Fibroblast of lung (primary cell): ENCODE measurements around the gene SNAPC5. TPM values are rescaled to one million over a fixed set of nuclear protein-coding genes. Genes with fewer than 3 reads are reported as not detected.

Experiments used
- DNase-seq, 2 donors: peaks; one replicate each; pipeline versions ENCODE4 v3.0.0 to v3.0.0-alpha.2; 2010; ENCODE audit warnings: low read depth in 2 of 2
- H2AFZ ChIP-seq: 2 replicates; pipeline ENCODE4 v1.5.1; 2012; ENCODE audit warnings: low read length, control low read depth, inconsistent platforms
- H3K27ac ChIP-seq: 2 replicates; pipeline ENCODE4 v1.5.1; 2011; ENCODE audit warnings: low read length, control low read depth; ENCODE audit not compliant: insufficient read depth
- H3K27me3 ChIP-seq: 2 replicates; pipeline ENCODE4 v1.5.1; 2011; ENCODE audit warnings: mild to moderate bottlenecking, low read length; ENCODE audit not compliant: control insufficient read depth, insufficient read depth
- H3K36me3 ChIP-seq: 2 replicates; pipeline ENCODE4 v1.5.1; 2011; ENCODE audit warnings: low read length; ENCODE audit not compliant: control insufficient read depth, insufficient read depth
- H3K4me1 ChIP-seq: 2 replicates; pipeline ENCODE4 v1.5.1; 2011; ENCODE audit warnings: low read length; ENCODE audit not compliant: control insufficient read depth, insufficient read depth; ENCODE audit errors: extremely low read depth
- H3K4me2 ChIP-seq: 2 replicates; pipeline ENCODE4 v1.5.1; 2011; ENCODE audit warnings: low read length, control low read depth; ENCODE audit not compliant: insufficient read depth; ENCODE audit errors: extremely low read depth
- H3K4me3 ChIP-seq, 4 experiments: fragments of 200-600 bp in 1 of 4; sonication (generic) in 1 of 4; replicated peaks in 1 of 4; 2 replicates each; pipeline ENCODE4 v1.5.1; 2011 to 2016; ENCODE audit warnings: low read length in 4 of 4, low read depth in 3 of 4, mild to moderate bottlenecking in 3 of 4, control low read depth in 2 of 4, inconsistent platforms in 1 of 4, mixed read lengths in 1 of 4; ENCODE audit not compliant: insufficient read depth in 1 of 4; ENCODE audit errors: control extremely low read depth in 1 of 4
- H3K79me2 ChIP-seq: 2 replicates; pipeline ENCODE4 v1.5.1; 2012; ENCODE audit warnings: mild to moderate bottlenecking, low read length, inconsistent platforms; ENCODE audit not compliant: control insufficient read depth, insufficient read depth
- H3K9ac ChIP-seq: 2 replicates; pipeline ENCODE4 v1.5.1; 2011; ENCODE audit warnings: mild to moderate bottlenecking, low read length, control low read depth; ENCODE audit not compliant: insufficient read depth
- H3K9me3 ChIP-seq: 2 replicates; pipeline ENCODE4 v1.5.1; 2012; ENCODE audit warnings: low read depth, low read length; ENCODE audit not compliant: control insufficient read depth, insufficient read depth
- H4K20me1 ChIP-seq: 2 replicates; pipeline ENCODE4 v1.5.1; 2011; ENCODE audit warnings: low read length; ENCODE audit not compliant: control insufficient read depth, insufficient read depth; ENCODE audit errors: extremely low read depth
- EZH2 ChIP-seq: IDR thresholded peaks from 2 replicates; pipeline ENCODE4 v1.5.1; 2012; ENCODE audit warnings: low read length, control low read depth, mild to moderate bottlenecking; ENCODE audit errors: missing control alignments
- polyA plus RNA-seq, 2 donors: library from polyadenylated mRNA; depleted of rRNA in 1 of 2; stranded (reverse) in 1 of 2; unstranded in 1 of 2; fragments of >200 nt; gene quantifications; 2 replicates each; pipeline ENCODE4 v1.2.1, GENCODE V29; 2011 to 2012; ENCODE audit warnings: missing spikeins in 1 of 2
- total RNA-seq: library from RNA; depleted of rRNA; stranded (reverse); fragments of >200 nt; gene quantifications from 2 replicates; pipeline ENCODE4 v1.2.1, GENCODE V29; 2014
- TF ChIP-seq, protein P1 (sequence below), 2 donors: IDR thresholded peaks in 1 of 2; conservative IDR thresholded peaks in 1 of 2; 1 replicate in 1 of 2; 2 replicates in 1 of 2; pipeline ENCODE4 v1.5.1; 2011 to 2012; ENCODE audit warnings: low read length in 2 of 2, control low read depth in 1 of 2, inconsistent platforms in 1 of 2, low read depth in 1 of 2, mild to moderate bottlenecking in 1 of 2

The SNAPC5 gene
- total and polyA plus RNA-seq, 2 donors (not counting 1 experiment from before 2014, with no cell fraction given) = 28.6 to 40.3 TPM

DNA sequence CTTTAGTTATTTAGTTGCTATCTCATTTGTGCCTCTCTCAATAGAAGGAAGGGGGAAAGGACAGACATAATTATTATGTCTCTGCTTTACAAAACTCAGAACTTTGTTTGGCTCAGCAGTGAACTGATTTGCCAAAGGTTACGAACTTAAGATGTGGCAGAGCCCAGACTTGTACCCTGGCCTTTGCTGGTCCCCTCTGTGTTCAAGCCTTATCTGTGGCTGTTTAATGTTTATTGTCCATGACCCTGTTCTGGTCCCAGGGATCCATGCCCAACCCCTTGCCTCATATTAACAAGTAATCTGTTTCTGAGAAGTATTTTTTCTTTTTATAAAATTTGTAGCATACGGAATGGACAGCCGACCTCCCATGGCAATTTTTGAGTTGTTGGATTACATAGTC lies 10.7 kb downstream of the SNAPC5 start:
- Histone ChIP-seq H3K79me2 (no peaks in the 10 kb centered on the region), H3K27me3 (no peaks in the 10 kb centered on the region), H3K9me3 (no peaks in the 10 kb centered on the region), H3K4me2 (no peak overlapping the region), H2AFZ (no peak overlapping the region), H3K27ac (no peak overlapping the region), H3K36me3 (peaks cover 10% of the 10 kb centered on the region), H3K4me3 (no peak overlapping the region), H3K9ac (no peak overlapping the region), H3K4me1 (no peaks in the 10 kb centered on the region), H4K20me1 (no peaks in the 10 kb centered on the region)
- DNase-seq = no peak
- TF ChIP-seq EZH2 = no peak
- TF ChIP-seq, protein P1, sequence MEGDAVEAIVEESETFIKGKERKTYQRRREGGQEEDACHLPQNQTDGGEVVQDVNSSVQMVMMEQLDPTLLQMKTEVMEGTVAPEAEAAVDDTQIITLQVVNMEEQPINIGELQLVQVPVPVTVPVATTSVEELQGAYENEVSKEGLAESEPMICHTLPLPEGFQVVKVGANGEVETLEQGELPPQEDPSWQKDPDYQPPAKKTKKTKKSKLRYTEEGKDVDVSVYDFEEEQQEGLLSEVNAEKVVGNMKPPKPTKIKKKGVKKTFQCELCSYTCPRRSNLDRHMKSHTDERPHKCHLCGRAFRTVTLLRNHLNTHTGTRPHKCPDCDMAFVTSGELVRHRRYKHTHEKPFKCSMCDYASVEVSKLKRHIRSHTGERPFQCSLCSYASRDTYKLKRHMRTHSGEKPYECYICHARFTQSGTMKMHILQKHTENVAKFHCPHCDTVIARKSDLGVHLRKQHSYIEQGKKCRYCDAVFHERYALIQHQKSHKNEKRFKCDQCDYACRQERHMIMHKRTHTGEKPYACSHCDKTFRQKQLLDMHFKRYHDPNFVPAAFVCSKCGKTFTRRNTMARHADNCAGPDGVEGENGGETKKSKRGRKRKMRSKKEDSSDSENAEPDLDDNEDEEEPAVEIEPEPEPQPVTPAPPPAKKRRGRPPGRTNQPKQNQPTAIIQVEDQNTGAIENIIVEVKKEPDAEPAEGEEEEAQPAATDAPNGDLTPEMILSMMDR (conservative IDR thresholded peaks at IDR 0.05 in 1 of 2, IDR thresholded peaks at IDR 0.05 in 1 of 2; ENCODE audit: low read depth in 1 of 2, low read length in 2 of 2) = no peak

DNA sequence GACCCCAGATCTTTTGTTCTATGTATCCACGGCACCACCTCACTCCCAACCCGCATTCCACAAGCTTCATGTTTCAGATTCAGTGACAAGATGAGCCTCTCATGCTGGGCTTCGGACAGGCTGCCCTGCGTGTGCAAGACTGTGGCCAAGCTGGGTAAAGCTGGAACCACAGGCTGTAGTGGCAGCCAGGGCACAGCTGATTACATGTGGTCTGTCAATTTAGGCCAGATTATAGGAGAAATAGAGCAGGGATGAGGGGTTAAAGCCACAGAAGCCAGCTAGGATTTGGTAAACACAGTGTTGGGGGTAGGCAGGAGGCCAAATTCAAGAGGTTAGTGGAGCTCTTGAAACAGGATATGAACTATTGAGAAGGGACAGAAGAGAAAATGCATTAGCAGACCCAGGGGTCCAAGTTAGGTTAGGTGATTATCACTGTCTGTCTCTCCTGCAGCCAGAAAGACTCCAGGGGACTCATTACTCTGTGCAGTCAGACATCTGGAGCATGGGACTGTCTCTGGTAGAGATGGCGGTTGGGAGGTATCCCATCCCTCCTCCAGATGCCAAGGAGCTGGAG lies 12.9 kb downstream of the SNAPC5 start:
- H3K79me2 ChIP-seq = no peaks in the 10 kb centered on the region
- H3K4me2 ChIP-seq = no peak overlapping the region
- no peak overlapping the region for H2AFZ ChIP-seq
- no peaks in the 10 kb centered on the region for H4K20me1 ChIP-seq
- TF ChIP-seq, protein P1 (conservative IDR thresholded peaks at IDR 0.05 in 1 of 2, IDR thresholded peaks at IDR 0.05 in 1 of 2; ENCODE audit: low read depth in 1 of 2, low read length in 2 of 2) = no peak
- TF ChIP-seq EZH2 = no peak
- no peak overlapping the region for H3K9ac ChIP-seq
- H3K4me3 ChIP-seq = no peak overlapping the region
- no peak for DNase-seq
- peaks cover 4% of the 10 kb centered on the region for H3K36me3 ChIP-seq
- H3K27ac ChIP-seq = no peak overlapping the region
- H3K4me1 ChIP-seq = no peaks in the 10 kb centered on the region
- H3K9me3 ChIP-seq = no peaks in the 10 kb centered on the region
- H3K27me3 ChIP-seq = no peaks in the 10 kb centered on the region

DNA sequence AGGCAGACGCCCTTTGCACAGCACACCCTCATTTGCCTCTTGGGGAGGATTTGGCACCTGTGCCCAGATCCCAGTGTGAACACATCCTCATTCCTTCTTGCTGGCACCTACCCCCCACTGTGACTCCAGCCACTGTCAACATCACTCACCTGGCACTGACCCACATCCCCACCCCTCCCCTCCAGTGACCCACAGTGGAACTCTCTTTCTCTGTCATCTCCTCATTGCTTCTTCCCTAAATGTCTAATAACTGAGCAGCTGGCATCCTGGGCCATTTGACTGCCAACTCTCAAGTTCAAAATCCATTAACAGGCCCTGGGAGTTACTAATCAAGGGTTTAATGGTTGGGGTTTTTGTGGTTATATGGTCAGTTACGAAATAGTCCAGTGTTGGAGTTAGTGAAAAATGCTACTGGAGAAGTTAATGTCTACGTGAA lies 14.4 kb downstream of the SNAPC5 start:
- DNase-seq = peak; percentile 58 to 77
- no peaks in the 10 kb centered on the region for H4K20me1 ChIP-seq

More for the DNA sequence above, 14.4 kb downstream of the SNAPC5 start:
- Histone ChIP-seq H2AFZ (no peak overlapping the region), H3K27me3 (no peaks in the 10 kb centered on the region), H3K4me1 (no peaks in the 10 kb centered on the region), H3K27ac (no peak overlapping the region), H3K9ac (no peak overlapping the region), H3K9me3 (no peaks in the 10 kb centered on the region), H3K36me3 (peaks cover 4% of the 10 kb centered on the region), H3K4me3 (no peak overlapping the region), H3K4me2 (no peak overlapping the region), H3K79me2 (no peaks in the 10 kb centered on the region)
- TF ChIP-seq EZH2 = no peak
- TF ChIP-seq, protein P1 (conservative IDR thresholded peaks at IDR 0.05 in 1 of 2, IDR thresholded peaks at IDR 0.05 in 1 of 2; ENCODE audit: low read depth in 1 of 2, low read length in 2 of 2) = no peak
